HepG2 (cell line): ENCODE data around the gene SIRPB2. TPM values are rescaled to one million over a fixed set of nuclear protein-coding genes. Genes with fewer than 3 reads are reported as not detected.
A peak's percentile ranks its signal among the peaks of the same experiment; 100 is the strongest.

Experiments used
- CBX5 ChIP-seq: sonication (generic); formaldehyde crosslinking; IDR thresholded peaks from 2 replicates; pipeline ENCODE4 v1.4.0; 2020; ENCODE audit warnings: missing genetic modification reagents, borderline replicate concordance
- JUND ChIP-seq: sonication (generic); formaldehyde crosslinking; IDR thresholded peaks from 2 replicates; pipeline ENCODE4 v1.8.0; 2022; ENCODE audit warnings: mild to moderate bottlenecking, missing genetic modification reagents
- KDM2A ChIP-seq: sonication (generic); formaldehyde crosslinking; IDR thresholded peaks from 2 replicates; pipeline ENCODE4 v1.4.0; 2020; ENCODE audit warnings: low read depth, missing genetic modification reagents, borderline replicate concordance
- KDM6A ChIP-seq: IDR thresholded peaks from 2 replicates; pipeline ENCODE4 v1.6.1; 2016; ENCODE audit warnings: low read depth
- MATR3 ChIP-seq: sonication (generic); formaldehyde crosslinking; IDR thresholded peaks from 2 replicates; pipeline ENCODE4 v1.4.0; 2020; ENCODE audit warnings: missing genetic modification reagents
- MBD4 ChIP-seq: IDR thresholded peaks from 2 replicates; pipeline ENCODE4 v1.6.1; 2012; ENCODE audit warnings: low read length, inconsistent platforms, borderline replicate concordance
- NFYC ChIP-seq: IDR thresholded peaks from 2 replicates; pipeline ENCODE4 v1.6.1; 2016; ENCODE audit warnings: missing genetic modification reagents, missing compliant biosample characterization
- SALL1 ChIP-seq: sonication (generic); formaldehyde crosslinking; IDR thresholded peaks from 2 replicates; pipeline ENCODE4 v1.8.0; 2022; ENCODE audit warnings: mild to moderate bottlenecking, missing genetic modification reagents
- SIX4 ChIP-seq: sonication (generic); formaldehyde crosslinking; IDR thresholded peaks from 2 replicates; pipeline ENCODE4 v1.4.0; 2020; ENCODE audit warnings: missing genetic modification reagents
- SRY ChIP-seq: sonication (generic); formaldehyde crosslinking; IDR thresholded peaks from 2 replicates; pipeline ENCODE4 v1.8.0; 2022; ENCODE audit warnings: mild to moderate bottlenecking, missing genetic modification reagents
- ZKSCAN1 ChIP-seq: fragments of 150-350 bp; IDR thresholded peaks from 2 replicates; pipeline ENCODE4 v1.6.1; 2014; ENCODE audit warnings: low read length
- ZNF282 ChIP-seq: fragments of 450-650 bp; IDR thresholded peaks from 2 replicates; pipeline ENCODE4 v1.6.1; 2018; ENCODE audit not compliant: partially characterized antibody
- ZNF333 ChIP-seq: sonication (generic); formaldehyde crosslinking; IDR thresholded peaks from 2 replicates; pipeline ENCODE4 v1.4.0; 2020; ENCODE audit warnings: mild to moderate bottlenecking, missing genetic modification reagents, borderline replicate concordance
- ZNF460 ChIP-seq: sonication (generic); formaldehyde crosslinking; IDR thresholded peaks from 2 replicates; pipeline ENCODE4 v1.5.1; 2020; ENCODE audit warnings: missing genetic modification reagents, mild to moderate bottlenecking, borderline replicate concordance
- ZNF646 ChIP-seq: sonication (generic); formaldehyde crosslinking; IDR thresholded peaks from 2 replicates; pipeline ENCODE4 v1.9.0; 2021; ENCODE audit warnings: mild to moderate bottlenecking, missing genetic modification reagents
- ZSCAN21 ChIP-seq: sonication (generic); formaldehyde crosslinking; IDR thresholded peaks from 2 replicates; pipeline ENCODE4 v1.8.0; 2022; ENCODE audit warnings: mild to moderate bottlenecking, missing genetic modification reagents, moderate library complexity, borderline replicate concordance
- polyA plus RNA-seq, 8 experiments: library from polyadenylated mRNA; depleted of rRNA in 3 of 8; stranded (reverse) in 7 of 8; unstranded in 1 of 8; fragments of >200 nt; fragmentation: Illumina TruSeq in 4 of 8; extraction: Trizol in 4 of 8; gene quantifications; 2 replicates each; pipeline versions ENCODE4 v1.2.1 to v1.2.3, GENCODE V29; 2011 to 2016; ENCODE audit warnings: low read depth in 4 of 8, missing spikeins in 1 of 8, mixed read lengths in 1 of 8; ENCODE audit not compliant: insufficient read depth in 1 of 8
- total RNA-seq, 5 experiments: library from RNA; depleted of rRNA; stranded (reverse); fragments of >200 nt; fragmentation: Illumina TruSeq; extraction: Trizol; gene quantifications; 2 replicates each; pipeline ENCODE4 v1.2.3, GENCODE V29; 2016; ENCODE audit warnings: low read depth in 1 of 5
- TF ChIP-seq, protein P1 (sequence below): sonication (generic); formaldehyde crosslinking; IDR thresholded peaks from 2 replicates; pipeline ENCODE4 v1.4.0; 2020; ENCODE audit warnings: missing genetic modification reagents
- TF ChIP-seq, protein P2 (sequence below): sonication (generic); formaldehyde crosslinking; IDR thresholded peaks from 2 replicates; pipeline ENCODE4 v1.4.0; 2020; ENCODE audit warnings: missing genetic modification reagents

Gene SIRPB2
- total and polyA plus RNA-seq, 2 of the 13 experiments (the other 11 are each of a cell fraction or from before 2014, with no cell fraction given), result not detected

DNA sequence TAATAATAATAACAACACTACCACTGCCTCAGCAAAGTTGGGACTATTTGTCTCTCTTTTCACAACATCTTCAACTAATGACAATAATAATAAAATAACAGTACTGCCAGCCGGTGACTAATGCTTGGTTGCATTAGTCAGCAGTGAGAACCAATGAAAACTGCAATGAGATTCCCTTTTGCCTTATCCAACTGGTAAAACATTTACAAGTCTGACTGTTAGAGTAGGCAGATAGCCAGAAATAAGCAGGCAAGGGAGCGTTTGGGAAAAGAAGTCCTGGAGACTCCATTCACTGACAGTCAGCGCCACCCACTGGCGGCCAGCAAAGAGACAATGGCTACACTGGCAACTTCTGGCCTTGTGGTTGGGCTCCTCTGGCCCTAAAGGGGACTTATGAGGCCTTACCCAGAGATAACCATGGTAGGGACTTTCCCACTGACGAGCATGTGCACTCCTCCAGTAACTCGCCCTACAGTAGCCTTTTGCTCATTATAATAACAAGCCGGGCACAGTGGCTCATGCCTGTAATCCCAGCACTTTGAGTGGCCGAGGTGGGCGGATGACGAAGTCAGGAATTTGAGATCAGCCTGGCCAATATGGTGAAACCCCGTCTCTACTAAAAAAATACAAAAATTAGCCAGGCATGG, 21.2 kb downstream of the SIRPB2 start (continued):
- TF ChIP-seq ZNF460 (CRISPR knock-in tag) (no peak), KDM6A (CRISPR knock-in tag) (0 out of 2 replicates have a peak, but pooled peaks have one; percentile 34), SRY (CRISPR knock-in tag) (peak; percentile 42; the same call in 1 of the 2 replicates), NFYC (CRISPR knock-in tag) (peak; percentile 57; the same call in 1 of the 2 replicates), MATR3 (CRISPR knock-in tag) (no peak), MBD4 (no peak), CBX5 (CRISPR knock-in tag) (peak; percentile 91; the same call in 1 of the 2 replicates), ZKSCAN1 (peak; percentile 56; the same call in 1 of the 2 replicates), ZNF646 (CRISPR knock-in tag) (no peak), SIX4 (CRISPR knock-in tag) (0 out of 2 replicates have a peak, but pooled peaks have one; percentile 47), ZSCAN21 (no peak), ZNF282 (no peak), KDM2A (CRISPR knock-in tag) (peak; percentile 89; the same call in 1 of the 2 replicates), ZNF333 (CRISPR knock-in tag) (no peak), SALL1 (peak; percentile 91), JUND (CRISPR knock-in tag) (no peak)
- TF ChIP-seq, protein P1, sequence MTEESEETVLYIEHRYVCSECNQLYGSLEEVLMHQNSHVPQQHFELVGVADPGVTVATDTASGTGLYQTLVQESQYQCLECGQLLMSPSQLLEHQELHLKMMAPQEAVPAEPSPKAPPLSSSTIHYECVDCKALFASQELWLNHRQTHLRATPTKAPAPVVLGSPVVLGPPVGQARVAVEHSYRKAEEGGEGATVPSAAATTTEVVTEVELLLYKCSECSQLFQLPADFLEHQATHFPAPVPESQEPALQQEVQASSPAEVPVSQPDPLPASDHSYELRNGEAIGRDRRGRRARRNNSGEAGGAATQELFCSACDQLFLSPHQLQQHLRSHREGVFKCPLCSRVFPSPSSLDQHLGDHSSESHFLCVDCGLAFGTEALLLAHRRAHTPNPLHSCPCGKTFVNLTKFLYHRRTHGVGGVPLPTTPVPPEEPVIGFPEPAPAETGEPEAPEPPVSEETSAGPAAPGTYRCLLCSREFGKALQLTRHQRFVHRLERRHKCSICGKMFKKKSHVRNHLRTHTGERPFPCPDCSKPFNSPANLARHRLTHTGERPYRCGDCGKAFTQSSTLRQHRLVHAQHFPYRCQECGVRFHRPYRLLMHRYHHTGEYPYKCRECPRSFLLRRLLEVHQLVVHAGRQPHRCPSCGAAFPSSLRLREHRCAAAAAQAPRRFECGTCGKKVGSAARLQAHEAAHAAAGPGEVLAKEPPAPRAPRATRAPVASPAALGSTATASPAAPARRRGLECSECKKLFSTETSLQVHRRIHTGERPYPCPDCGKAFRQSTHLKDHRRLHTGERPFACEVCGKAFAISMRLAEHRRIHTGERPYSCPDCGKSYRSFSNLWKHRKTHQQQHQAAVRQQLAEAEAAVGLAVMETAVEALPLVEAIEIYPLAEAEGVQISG (CRISPR knock-in tag), result peak; percentile 80
- TF ChIP-seq, protein P2, sequence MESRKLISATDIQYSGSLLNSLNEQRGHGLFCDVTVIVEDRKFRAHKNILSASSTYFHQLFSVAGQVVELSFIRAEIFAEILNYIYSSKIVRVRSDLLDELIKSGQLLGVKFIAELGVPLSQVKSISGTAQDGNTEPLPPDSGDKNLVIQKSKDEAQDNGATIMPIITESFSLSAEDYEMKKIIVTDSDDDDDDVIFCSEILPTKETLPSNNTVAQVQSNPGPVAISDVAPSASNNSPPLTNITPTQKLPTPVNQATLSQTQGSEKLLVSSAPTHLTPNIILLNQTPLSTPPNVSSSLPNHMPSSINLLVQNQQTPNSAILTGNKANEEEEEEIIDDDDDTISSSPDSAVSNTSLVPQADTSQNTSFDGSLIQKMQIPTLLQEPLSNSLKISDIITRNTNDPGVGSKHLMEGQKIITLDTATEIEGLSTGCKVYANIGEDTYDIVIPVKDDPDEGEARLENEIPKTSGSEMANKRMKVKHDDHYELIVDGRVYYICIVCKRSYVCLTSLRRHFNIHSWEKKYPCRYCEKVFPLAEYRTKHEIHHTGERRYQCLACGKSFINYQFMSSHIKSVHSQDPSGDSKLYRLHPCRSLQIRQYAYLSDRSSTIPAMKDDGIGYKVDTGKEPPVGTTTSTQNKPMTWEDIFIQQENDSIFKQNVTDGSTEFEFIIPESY (CRISPR knock-in tag), result peak; percentile 63
